Karpas-422 (cell line): Measurements from ENCODE around the gene CLDND2. TPM values are rescaled to one million over a fixed set of nuclear protein-coding genes. Genes with fewer than 3 reads are reported as not detected.

Source experiments
- DNase-seq: peaks from one replicate; pipeline ENCODE4 v3.0.0-alpha.2; 2015
- H2AFZ ChIP-seq: fragments of 200-600 bp; sonication (generic); 2 replicates; pipeline ENCODE4 v1.6.1; 2014; ENCODE audit warnings: antibody characterized with exemption, low read length, mixed read lengths
- H3K27ac ChIP-seq: fragments of 200-600 bp; sonication (generic); 2 replicates; pipeline ENCODE4 v1.5.1; 2014; ENCODE audit warnings: mild to moderate bottlenecking, low read length, moderate library complexity
- H3K27me3 ChIP-seq: fragments of 200-600 bp; sonication (generic); 2 replicates; pipeline ENCODE4 v1.6.1; 2014; ENCODE audit warnings: low read length, mixed read lengths
- H3K36me3 ChIP-seq: fragments of 200-600 bp; sonication (generic); 2 replicates; pipeline ENCODE4 v1.6.1; 2014; ENCODE audit warnings: low read length, mixed read lengths; ENCODE audit not compliant: insufficient read depth
- H3K4me1 ChIP-seq: fragments of 200-600 bp; sonication (generic); 2 replicates; pipeline ENCODE4 v1.6.1; 2014; ENCODE audit warnings: mild to moderate bottlenecking, low read length, mixed read lengths
- H3K4me2 ChIP-seq: fragments of 200-600 bp; sonication (generic); 2 replicates; pipeline ENCODE4 v1.6.1; 2014; ENCODE audit warnings: low read length, low read depth, mild to moderate bottlenecking; ENCODE audit not compliant: poor library complexity, severe bottlenecking
- H3K4me3 ChIP-seq: fragments of 200-600 bp; sonication (generic); 2 replicates; pipeline ENCODE4 v1.5.1; 2014; ENCODE audit warnings: mild to moderate bottlenecking, antibody characterized with exemption, low read length, mixed read lengths
- H3K79me2 ChIP-seq: fragments of 200-600 bp; sonication (generic); 2 replicates; pipeline ENCODE4 v1.6.1; 2014; ENCODE audit warnings: mild to moderate bottlenecking, low read length, mixed read lengths
- H3K9ac ChIP-seq: fragments of 200-600 bp; sonication (generic); 2 replicates; pipeline ENCODE4 v1.6.0; 2014; ENCODE audit warnings: low read length
- H3K9me2 ChIP-seq: fragments of 200-600 bp; sonication (generic), shearing (Covaris generic); replicated peaks from 2 replicates; pipeline ENCODE4 v1.6.0; 2014; ENCODE audit warnings: mild to moderate bottlenecking, low read length, moderate library complexity; ENCODE audit not compliant: insufficient read depth
- H3K9me3 ChIP-seq: fragments of 300-700, 200-600 bp; sonication (generic); 2 replicates; pipeline ENCODE4 v1.6.1; 2014; ENCODE audit warnings: low read length, mixed read lengths
- H4K20me1 ChIP-seq: fragments of 200-600 bp; sonication (generic); 2 replicates; pipeline ENCODE4 v1.6.1; 2014; ENCODE audit warnings: mild to moderate bottlenecking, antibody characterized with exemption, low read length, low read depth; ENCODE audit not compliant: insufficient read depth
- total RNA-seq: library from RNA; depleted of rRNA; stranded (reverse); fragments of >200 nt; shearing (Covaris generic); gene quantifications from 2 replicates; pipeline ENCODE4 v1.2.3, GENCODE V29; 2014; ENCODE audit warnings: low replicate concordance

Gene CLDND2
- total RNA-seq, 1 experiment from 2014 or later = not detected

DNA sequence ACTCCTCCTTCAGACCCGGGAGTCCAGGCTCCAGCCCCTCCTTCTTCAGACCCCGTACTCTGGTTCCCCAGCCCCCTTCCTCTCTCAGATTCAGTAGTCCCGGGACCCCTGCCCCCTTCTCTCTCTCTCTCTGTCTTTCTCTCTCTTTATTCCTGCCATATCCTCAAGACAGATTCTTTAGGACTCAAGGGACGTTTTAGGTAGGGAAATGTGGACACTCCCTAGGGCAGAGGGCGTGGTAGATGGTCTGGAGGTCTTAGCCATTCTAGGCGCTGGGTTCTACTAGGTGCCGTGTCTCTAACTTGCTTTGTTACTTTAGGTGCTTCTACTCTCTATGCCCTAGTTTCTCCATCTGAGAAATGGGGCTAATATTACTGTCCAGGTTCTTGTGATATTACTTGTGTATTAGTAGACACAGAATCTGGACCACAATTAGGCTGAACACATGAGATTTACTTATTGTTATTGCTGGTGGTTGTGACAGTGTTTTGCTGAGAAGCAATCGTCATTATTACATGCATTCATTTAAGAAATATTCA, 22.3 kb upstream of the CLDND2 start:
- Histone ChIP-seq H2AFZ (peak overlapping the region; percentile 74), H3K4me2 (peak overlapping the region; percentile 25), H3K27ac (no peak overlapping the region), H3K36me3 (no peaks in the 10 kb centered on the region), H3K4me1 (peaks cover 26% of the 10 kb centered on the region), H3K9me3 (no peaks in the 10 kb centered on the region), H3K79me2 (0 out of 2 replicates have a peak, but pooled peaks cover 5% of the 10 kb centered on the region), H3K4me3 (no peak overlapping the region), H3K9ac (no peak overlapping the region), H3K27me3 (no peaks in the 10 kb centered on the region), H4K20me1 (no peaks in the 10 kb centered on the region), H3K9me2 (no peaks in the 10 kb centered on the region)
- no peak for DNase-seq

DNA sequence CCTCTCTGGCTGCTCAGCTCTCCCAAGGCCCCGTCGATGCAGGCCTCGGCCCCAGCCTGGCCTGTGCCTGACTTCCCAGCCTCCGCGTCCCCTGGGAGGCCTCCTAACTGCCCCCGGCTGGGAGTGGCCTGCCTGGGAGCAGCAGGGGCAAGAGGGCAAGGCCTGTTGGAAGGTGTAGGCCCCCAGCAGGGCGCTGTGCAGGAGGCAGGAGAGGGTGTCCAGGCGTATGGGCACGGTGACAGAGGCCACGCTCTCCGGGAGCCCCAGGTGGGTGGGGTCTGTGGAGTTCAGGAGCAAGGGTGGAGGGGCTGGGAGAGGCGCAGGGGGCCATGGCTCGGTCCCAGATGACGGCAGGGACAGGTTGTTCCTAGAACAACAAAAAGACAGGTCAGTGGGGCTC, 20.3 kb upstream of the CLDND2 start:
- H2AFZ ChIP-seq = no peak overlapping the region
- no peak overlapping the region for H3K4me3 ChIP-seq
- no peak overlapping the region for H3K9ac ChIP-seq

DNA sequence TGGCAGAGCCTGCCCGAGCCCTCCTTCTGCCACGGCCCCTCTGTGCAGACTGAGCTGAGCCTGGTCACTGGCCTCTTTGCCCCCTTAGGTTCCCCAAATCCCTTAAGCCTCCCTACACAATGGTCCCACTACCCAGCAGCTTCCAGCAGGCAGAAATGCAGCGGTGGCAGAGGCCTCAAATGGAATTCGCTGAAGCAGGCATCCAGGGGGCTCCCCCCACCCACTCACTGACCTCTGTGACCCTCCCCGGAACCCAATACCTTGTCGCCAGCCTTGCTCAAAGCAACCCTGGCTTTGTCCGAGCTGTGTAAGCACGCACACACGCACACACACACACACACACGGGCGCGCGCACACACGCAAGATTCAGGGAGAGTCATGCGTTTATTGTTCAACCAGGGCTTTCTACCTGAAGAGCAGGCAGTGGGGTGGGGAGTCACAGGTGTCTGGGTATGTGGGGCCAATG, 19.2 kb upstream of the CLDND2 start, which contains the start of gene LIM2:
Gene LIM2 (minus strand): TSS at position 51 of the 466 bp plus-strand sequence. CDS start 531 bp downstream, outside the sequence.
- no peak within 1 kb of the TSS for H3K4me2 ChIP-seq
- no peaks in the 10 kb centered on the region for H3K9me3 ChIP-seq
- H3K4me3 ChIP-seq = no peak within 1 kb of the TSS
- no peaks in the 10 kb centered on the region for H4K20me1 ChIP-seq
- no peaks in the 10 kb centered on the region for H3K36me3 ChIP-seq
- peaks cover 2% of the 10 kb centered on the region; the same call in 1 of the 2 replicates for H3K4me1 ChIP-seq
- H2AFZ ChIP-seq = no peak within 1 kb of the TSS
- no peak within 1 kb of the TSS for H3K27ac ChIP-seq
- no peaks in the 10 kb centered on the region for H3K9me2 ChIP-seq
- H3K27me3 ChIP-seq = no peaks in the 10 kb centered on the region
- H3K9ac ChIP-seq = no peak within 1 kb of the TSS
- no peak for DNase-seq
- H3K79me2 ChIP-seq = no peaks in the 10 kb centered on the region

More for the DNA sequence above, 20.3 kb upstream of the CLDND2 start:
- no peaks in the 10 kb centered on the region for H3K79me2 ChIP-seq
- no peaks in the 10 kb centered on the region for H3K9me2 ChIP-seq
- DNase-seq = no peak
- peaks cover 9% of the 10 kb centered on the region for H3K4me1 ChIP-seq
- no peaks in the 10 kb centered on the region for H4K20me1 ChIP-seq
- no peak overlapping the region for H3K27ac ChIP-seq
- H3K9me3 ChIP-seq = no peaks in the 10 kb centered on the region
- no peaks in the 10 kb centered on the region for H3K27me3 ChIP-seq
- H3K4me2 ChIP-seq = no peak overlapping the region
- H3K36me3 ChIP-seq = no peaks in the 10 kb centered on the region

DNA sequence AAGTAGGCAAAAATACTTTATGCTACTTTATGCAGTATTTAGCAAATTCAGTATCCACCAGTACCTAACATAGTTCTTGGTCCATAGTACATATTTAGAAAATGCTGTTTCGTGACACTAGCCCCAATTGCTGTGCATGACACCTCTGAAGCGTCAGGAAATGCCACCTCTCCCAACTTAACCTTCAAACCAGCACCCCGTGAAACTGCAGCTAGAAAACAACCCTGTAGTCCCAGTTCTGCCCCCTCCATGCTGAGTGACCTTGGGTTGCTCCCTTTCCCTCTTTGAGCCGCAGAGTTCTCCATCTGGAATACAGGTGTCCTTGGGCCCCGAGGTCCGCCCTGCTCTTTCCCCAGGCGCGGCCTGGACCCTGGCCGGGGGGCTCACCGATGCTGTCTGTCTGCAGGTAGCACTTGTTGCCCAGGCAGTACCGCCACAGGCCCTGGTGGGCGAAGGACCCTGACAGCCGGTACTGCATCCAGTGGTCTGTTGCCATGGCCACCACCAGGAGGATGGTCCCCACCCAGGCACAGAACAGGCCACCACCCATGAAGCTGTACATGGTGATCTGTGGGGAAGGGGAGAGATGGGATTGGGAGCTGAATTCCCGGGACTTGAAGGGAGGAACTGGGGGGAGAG, 18.2 kb upstream of the CLDND2 start:
- H3K79me2 ChIP-seq = no peaks in the 10 kb centered on the region
- H3K27ac ChIP-seq = no peak overlapping the region
- no peaks in the 10 kb centered on the region for H3K9me2 ChIP-seq
- H3K4me2 ChIP-seq = no peak overlapping the region
- no peaks in the 10 kb centered on the region for H3K36me3 ChIP-seq
- H3K9me3 ChIP-seq = no peaks in the 10 kb centered on the region
- no peaks in the 10 kb centered on the region for H3K4me1 ChIP-seq
- no peak overlapping the region for H2AFZ ChIP-seq
- H3K4me3 ChIP-seq = no peak overlapping the region
- no peak overlapping the region for H3K9ac ChIP-seq
- no peak for DNase-seq
- no peaks in the 10 kb centered on the region for H4K20me1 ChIP-seq
- no peaks in the 10 kb centered on the region for H3K27me3 ChIP-seq

DNA sequence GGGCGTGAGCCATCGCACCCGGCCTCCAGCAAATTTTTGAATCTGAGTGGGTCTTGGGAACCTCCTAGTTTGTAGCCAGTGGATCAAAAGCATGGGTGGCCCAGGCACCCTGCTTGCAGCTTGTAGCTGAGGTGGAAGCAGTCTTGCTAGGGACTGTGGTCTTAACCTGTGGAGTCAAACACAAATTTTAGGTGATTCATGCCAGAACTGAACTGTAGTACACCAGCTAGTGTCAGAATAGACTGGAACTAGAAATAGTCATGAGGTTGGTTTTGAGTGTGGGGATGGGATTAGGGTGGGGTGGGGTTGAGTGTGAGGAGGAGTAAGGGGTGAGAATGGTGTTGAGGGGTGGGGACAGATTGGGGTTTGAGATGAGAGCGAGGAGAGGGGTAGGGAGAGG, 13.2 kb upstream of the CLDND2 start:
- Histone ChIP-seq H4K20me1 (no peaks in the 10 kb centered on the region), H3K4me2 (no peak overlapping the region), H3K9me3 (no peaks in the 10 kb centered on the region), H3K27me3 (no peaks in the 10 kb centered on the region; the same call in 1 of the 2 replicates), H3K79me2 (no peaks in the 10 kb centered on the region), H3K4me1 (no peaks in the 10 kb centered on the region), H2AFZ (no peak overlapping the region), H3K27ac (no peak overlapping the region), H3K4me3 (no peak overlapping the region), H3K9me2 (no peaks in the 10 kb centered on the region), H3K9ac (no peak overlapping the region), H3K36me3 (no peaks in the 10 kb centered on the region)
- DNase-seq = no peak

DNA sequence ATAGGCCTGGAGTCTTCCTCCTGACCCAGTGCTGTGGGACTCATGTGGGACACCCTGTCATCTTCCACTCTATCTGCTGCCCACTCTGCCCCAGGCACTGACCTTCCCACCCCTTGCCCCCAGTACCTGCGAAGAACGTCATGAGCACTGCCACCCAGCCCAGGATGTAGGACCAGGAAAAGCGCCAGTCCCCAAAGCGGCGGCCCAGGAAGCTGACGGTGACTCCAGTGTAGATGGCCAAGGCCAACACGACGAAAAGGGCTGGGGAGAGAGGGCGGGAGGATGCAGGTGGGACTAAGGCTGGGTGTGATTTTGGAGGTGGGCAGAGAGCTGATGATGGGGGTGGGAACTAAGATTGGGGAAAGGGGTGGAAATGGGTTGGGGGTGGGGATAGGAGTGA, 11.6 kb upstream of the CLDND2 start:
- Histone ChIP-seq H2AFZ (no peak overlapping the region), H3K27me3 (no peaks in the 10 kb centered on the region; the same call in 1 of the 2 replicates), H3K4me1 (no peaks in the 10 kb centered on the region), H3K9me3 (no peaks in the 10 kb centered on the region), H3K79me2 (no peaks in the 10 kb centered on the region), H3K9me2 (no peaks in the 10 kb centered on the region), H3K36me3 (no peaks in the 10 kb centered on the region), H3K4me2 (no peak overlapping the region), H3K4me3 (no peak overlapping the region), H3K27ac (no peak overlapping the region), H3K9ac (no peak overlapping the region), H4K20me1 (no peaks in the 10 kb centered on the region)
- DNase-seq = no peak

DNA sequence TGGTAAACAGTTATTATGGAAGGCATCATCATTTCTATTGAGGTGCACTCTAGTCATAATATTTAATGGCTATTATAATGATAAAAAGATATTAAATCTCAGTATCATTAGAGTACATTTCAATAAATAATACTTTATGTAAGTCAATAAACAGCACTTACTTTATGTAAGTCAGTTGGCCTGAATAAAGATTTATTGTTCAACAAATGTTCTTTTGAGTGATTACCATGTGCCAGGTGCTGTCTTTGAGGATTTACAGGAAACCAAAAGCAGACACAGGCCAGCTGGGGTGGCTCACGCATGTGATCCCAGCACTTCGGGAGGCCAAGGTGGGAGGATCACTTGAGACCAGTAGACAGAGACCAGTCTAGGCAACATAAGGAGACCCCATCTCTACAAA, 8.6 kb upstream of the CLDND2 start:
- Histone ChIP-seq H3K36me3 (no peaks in the 10 kb centered on the region), H3K9me3 (no peaks in the 10 kb centered on the region), H3K27me3 (no peaks in the 10 kb centered on the region; the same call in 1 of the 2 replicates), H3K27ac (no peak overlapping the region), H2AFZ (no peak overlapping the region), H3K4me2 (no peak overlapping the region), H3K79me2 (no peaks in the 10 kb centered on the region), H3K9me2 (no peaks in the 10 kb centered on the region), H4K20me1 (no peaks in the 10 kb centered on the region), H3K9ac (no peak overlapping the region), H3K4me3 (no peak overlapping the region), H3K4me1 (peaks cover 4% of the 10 kb centered on the region)
- DNase-seq = no peak

DNA sequence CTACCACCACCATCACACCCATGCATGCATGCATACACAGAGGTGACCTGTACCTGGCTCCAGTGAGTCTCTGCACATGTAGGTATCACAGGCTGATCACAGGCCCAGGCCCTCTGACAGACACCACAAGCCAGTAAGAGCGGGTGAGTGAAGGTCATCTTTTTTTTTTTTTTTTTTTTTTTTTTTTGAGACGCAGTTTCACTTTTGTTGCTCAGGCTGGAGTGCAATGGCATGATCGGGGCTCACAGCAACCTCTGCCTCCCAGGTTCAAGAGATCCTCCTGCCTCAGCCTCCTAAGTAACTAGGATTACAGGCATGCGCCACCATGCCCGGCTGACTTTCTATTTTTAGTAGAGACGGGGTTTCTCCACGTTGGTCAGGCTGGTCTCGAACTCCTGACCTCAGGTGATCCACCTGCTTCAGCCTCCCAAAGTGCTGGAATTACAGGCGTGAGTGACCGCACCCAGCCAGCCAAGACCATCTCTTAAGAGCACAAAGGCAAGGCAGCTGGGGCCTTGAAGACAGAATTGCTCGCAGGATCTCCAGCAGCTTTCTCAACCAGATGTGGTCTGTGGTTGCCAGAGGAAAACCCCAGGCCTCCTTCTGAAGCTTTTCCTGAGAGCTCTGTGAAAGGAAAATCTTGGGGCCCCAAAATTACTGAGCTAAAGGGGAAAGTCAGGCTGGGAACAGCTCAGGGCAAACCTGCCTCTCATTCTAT, 6.9 kb upstream of the CLDND2 start:
- H3K27ac ChIP-seq = no peak overlapping the region
- H3K4me1 ChIP-seq = peaks cover 8% of the 10 kb centered on the region
- H3K4me2 ChIP-seq = no peak overlapping the region
- H3K9me2 ChIP-seq = no peaks in the 10 kb centered on the region
- H3K79me2 ChIP-seq = no peaks in the 10 kb centered on the region
- DNase-seq = no peak
- no peaks in the 10 kb centered on the region for H3K36me3 ChIP-seq
- H4K20me1 ChIP-seq = no peaks in the 10 kb centered on the region
- no peaks in the 10 kb centered on the region for H3K9me3 ChIP-seq
- no peaks in the 10 kb centered on the region for H3K27me3 ChIP-seq
- no peak overlapping the region for H3K4me3 ChIP-seq
- H3K9ac ChIP-seq = no peak overlapping the region
- no peak overlapping the region for H2AFZ ChIP-seq
